G401.6 (cell line): ENCODE results near the gene FAM120A.

Source experiments
- FAIRE-seq: peaks from 2 replicates; lab custom pipeline; 2012; peaks lifted over from hg19 to GRCh38; lab: Jason Lieb, UNC

Gene FAM120A

GRCh38 chr9:93579711-93580516 is 128.4 kb downstream of the FAM120A start:
- no peak for FAIRE-seq

- no peak for FAIRE-seq
Measured at GRCh38 chr9:93580654-93581380, 129.3 kb downstream of the FAM120A start.

- no peak for FAIRE-seq
Measured at GRCh38 chr9:93582115-93582514, 130.6 kb downstream of the FAM120A start.

GRCh38 chr9:93582550-93582949 is 131.1 kb downstream of the FAM120A start:
- no peak for FAIRE-seq

GRCh38 chr9:93585259-93585658 is 133.8 kb downstream of the FAM120A start:
- FAIRE-seq: no peak

- no peak for FAIRE-seq
Measured at GRCh38 chr9:93585695-93586094, 134.2 kb downstream of the FAM120A start.

- FAIRE-seq: no peak
Measured at GRCh38 chr9:93586290-93587057, 135.0 kb downstream of the FAM120A start.

GRCh38 chr9:93587284-93587650 is 135.8 kb downstream of the FAM120A start:
- no peak for FAIRE-seq

- no peak for FAIRE-seq
Measured at GRCh38 chr9:93587651-93588347, 136.3 kb downstream of the FAM120A start.

GRCh38 chr9:93588641-93589609 is 137.4 kb downstream of the FAM120A start:
- no peak for FAIRE-seq

- no peak for FAIRE-seq
Measured at GRCh38 chr9:93589688-93590087, 138.2 kb downstream of the FAM120A start.

GRCh38 chr9:93590609-93591234 is 139.2 kb downstream of the FAM120A start:
- no peak for FAIRE-seq

GRCh38 chr9:93591301-93592007 is 140.0 kb downstream of the FAM120A start:
- FAIRE-seq: no peak

- no peak for FAIRE-seq
Measured at GRCh38 chr9:93592008-93592642, 140.6 kb downstream of the FAM120A start.

- no peak for FAIRE-seq
Measured at GRCh38 chr9:93592643-93593021, 141.1 kb downstream of the FAM120A start.

- no peak for FAIRE-seq
Measured at GRCh38 chr9:93593144-93593658, 141.7 kb downstream of the FAM120A start.

- no peak for FAIRE-seq
Measured at GRCh38 chr9:93594041-93594756, 142.7 kb downstream of the FAM120A start.

GRCh38 chr9:93595461-93595860 is 144.0 kb downstream of the FAM120A start:
- FAIRE-seq: no peak
